HPDE6-E6E7 (cell line): ENCODE results near the gene PEDS1.
"Not testable (repeated sequence)": the region's sequence is repeated elsewhere in the genome, so short reads cannot be mapped to it uniquely, and the experiment has no call there.

Source experiments
- DNase-seq: peaks from one replicate; pipeline ENCODE4 v3.0.0; 2011; ENCODE audit warnings: missing footprints; ENCODE audit errors: extremely low spot score

The PEDS1 gene

DNA sequence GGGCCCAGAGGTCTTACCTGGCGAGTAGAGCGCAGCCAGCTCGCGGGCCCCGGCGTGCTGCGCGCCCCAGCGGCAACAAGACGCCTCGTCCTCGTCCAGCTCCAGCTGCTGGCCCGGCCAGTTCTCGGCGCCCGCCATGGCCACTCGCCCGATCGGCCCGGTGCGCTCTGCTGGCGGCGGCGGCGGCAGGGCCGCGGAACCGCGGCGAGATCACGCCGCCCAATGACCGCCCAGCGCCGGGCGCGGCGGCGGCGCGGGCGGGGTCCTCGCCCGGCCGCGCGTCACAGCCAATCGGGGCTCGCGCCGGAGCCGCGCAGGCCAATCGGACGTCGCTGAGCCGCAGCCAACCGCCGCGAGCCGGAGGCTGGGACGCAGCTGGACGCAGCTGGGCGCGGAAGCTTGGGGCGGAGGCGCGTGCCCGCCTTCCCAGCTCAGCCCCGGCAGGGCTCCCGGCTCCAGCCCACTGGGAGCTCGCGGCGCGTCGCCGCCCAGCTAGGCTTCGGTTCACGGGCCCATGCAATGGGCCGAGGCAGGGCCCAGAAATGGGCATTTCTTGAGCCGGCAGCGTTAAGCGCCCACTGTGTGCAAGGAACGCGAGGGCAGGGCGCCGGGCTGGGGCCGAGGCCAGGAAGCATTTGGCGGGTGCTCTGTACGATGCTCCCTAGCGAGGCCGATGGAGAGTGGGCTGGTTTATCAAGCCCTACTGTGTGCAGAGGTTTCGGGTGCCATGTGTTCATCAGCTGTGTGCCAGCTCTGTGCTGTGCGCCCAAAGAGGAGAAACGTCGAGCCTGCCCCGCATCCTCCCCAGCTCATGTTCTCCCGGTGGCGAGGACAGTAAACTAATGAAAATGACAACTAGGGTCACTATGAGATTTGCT, at the start of gene PEDS1:
PEDS1 (minus strand) TSS at position 224 of the 878 bp plus-strand sequence; CDS start at position 138, 86 bp downstream.
- peak; percentile 100 for DNase-seq

DNA sequence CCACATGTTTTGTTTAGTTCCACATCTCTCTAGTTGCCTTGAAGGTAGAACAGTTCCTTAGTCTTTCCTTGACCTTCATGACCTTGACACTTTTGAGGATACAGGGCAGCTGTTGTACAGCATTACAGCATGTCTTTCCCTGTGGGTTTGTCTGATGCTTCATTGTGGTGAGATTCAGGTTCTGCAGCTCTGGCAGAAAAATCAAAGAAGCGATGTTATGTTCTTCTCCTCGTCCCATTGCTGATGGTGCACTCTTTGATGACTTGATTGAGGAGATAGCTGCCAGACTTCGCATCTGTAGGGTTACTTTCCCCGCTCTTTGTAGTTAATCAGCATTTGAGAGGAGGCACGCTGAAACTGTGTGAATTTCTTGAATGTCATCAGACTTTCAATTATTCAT, 49.2 kb upstream of the PEDS1 start:
- no peak for DNase-seq

DNA sequence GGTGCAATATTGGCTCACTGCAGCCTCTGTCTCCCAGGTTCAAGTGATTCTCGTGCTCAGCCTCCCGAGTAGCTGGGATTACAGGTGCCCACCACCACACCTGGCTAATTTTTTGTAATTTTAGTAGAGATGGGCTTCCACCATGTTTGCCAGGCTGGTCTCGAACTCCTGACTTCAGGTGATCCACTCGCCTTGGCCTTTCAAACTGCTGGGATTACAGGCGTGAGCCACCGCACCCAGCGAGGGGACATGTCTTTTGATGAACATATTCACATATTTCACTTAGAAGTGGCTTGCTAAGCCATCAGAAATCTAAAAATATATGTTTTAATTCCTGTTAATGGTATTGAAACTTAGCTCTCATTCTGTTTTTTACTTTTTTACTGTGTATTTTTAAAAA, 48.2 kb upstream of the PEDS1 start:
- DNase-seq, result not testable (repeated sequence)

DNA sequence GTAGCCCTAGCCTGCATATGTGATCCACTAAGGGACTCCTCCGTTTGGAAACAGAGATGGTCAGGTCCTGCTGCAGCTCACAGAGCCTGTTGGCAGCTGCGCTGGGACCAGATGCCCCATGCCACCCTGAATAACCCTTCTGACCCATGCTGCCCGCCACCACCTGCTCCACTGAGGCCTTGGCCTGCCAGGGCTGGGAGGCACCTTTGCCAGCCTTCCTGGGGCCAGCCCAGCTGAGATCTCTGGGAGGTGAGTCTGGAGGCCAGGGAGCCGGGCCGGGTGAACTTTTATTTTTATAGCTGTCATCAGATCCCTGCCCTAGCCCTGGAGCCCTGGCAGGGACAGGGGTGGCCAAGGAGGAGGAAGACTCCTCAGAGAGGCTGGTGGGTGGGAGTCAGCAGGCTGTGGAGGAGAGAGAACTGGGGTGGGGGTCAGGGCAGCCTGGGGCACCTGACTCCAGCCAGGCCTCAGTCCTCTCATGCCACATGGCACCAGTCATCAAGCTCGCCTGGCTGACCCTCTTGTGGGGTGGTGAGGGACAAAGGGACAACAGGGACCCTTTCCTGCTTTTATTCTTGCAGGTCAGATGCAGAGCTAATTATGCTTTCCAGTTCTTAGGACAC, 47.1 kb upstream of the PEDS1 start:
- DNase-seq, result no peak

DNA sequence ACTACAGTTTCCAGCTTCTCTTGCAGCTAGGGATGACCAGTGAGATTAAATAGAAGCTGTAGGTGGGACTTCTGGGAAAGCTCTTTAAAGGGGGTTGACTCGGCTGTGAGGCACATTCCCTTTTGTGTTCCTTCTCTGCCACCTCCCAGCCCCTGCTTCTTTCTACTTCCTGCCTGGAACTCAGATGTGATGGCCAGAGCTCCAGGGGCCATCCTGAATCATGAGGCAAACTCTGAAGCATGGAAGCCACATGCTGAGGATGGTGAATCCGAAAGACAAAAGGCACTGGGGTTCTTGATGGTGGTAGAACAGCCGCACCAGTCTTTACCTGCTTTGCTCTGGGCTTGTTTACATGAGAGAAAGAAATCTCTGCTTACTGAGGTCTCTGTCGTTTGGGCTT, 46.2 kb upstream of the PEDS1 start:
- no peak for DNase-seq

DNA sequence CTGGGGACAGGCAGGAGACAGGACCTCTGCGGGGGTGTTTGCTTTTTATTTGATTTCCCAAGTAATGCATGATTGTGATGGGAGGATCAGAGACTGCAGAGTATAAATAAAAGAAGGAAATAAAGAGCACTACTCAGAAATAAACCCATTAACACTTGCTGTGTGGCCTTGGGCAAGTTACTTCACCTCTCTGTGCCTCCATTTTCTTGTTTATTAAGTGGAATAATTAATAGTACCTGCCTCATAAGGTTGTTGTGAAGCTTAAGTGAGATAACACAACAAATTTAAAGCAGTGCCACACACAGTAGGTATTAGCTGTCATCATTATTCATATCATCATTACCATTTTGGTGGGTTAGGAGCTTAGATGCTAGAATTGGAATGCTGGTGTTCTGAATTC, 45.2 kb upstream of the PEDS1 start:
- DNase-seq, result no peak

DNA sequence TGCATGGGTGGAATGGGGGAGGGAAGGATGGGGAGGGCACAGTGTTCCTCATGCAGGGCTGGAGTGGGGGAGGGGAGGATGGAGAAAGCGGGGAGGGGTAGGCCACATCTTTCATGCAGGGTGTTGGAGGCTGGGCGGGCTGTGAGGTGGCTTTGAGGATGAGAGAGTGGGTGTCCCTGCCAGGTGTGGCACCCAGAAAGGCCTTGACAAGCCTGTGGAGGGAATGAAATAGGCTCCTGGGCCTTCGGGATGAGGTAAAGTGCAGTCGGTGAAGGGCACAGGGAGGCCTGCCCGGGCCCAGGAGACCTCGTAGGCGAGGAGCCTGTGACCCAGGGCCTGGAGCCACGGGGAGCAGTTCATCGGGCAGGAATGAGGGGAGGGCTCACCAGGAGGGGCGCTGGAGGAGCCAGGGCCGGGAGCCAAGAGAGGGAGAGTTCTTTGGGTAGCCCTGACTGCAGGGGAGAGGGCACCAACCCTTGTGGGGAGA, 44.7 kb upstream of the PEDS1 start:
- DNase-seq, result no peak

DNA sequence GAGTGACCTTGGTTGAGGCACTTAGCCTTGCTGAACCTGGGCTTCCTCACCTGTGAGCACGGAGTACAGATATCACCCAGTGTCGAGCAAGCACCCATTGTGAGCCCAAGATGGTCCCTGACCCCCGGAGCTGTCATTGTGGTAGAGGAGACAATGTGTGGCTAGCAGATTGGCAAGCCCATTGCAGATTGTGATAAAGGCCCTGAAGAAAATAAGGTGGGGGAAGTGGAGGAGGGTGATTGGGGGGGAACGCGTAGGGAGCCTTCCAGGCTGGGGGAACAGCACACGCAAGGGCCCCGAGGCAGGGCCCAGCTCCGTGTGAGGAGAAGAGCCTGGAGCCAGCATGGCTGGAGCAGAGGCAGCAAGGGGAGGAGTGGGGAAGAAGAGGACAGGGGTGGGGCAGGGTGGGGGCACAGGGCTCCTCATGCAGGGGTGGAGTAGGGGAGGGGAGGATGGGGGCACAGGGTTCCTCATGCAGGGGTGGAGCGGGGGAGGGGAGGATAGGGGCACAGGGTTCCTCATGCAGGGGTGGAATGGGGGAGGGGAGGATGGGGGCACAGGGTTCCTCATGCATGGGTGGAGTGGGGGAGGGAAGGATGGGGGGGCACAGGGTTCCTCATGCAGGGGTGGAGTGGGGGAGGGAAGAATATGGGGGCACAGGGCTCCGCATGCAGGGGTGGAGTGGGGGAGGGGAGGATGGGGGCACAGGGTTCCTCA, 44.1 kb upstream of the PEDS1 start:
- no peak for DNase-seq

DNA sequence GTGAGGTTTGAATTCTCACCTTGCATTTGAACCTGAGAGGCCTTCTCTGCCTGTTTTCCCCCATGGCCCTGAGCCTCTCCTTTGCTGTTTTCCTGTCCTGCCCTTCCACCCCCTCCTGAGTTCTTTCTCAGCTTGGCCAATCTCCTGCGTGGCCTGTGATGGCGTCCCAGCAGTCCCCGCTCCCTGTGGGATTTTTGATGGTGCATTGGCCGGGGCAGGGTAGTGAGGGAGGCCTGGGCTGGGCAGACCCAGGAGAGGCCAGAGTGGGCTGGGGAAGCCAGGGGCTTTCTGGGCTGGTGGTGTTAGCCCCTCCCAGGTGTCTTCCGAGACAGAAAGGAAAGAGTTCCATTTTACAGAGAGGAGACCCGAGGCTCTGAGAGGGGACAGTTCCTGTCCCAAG, 43.4 kb upstream of the PEDS1 start:
- DNase-seq, result no peak

DNA sequence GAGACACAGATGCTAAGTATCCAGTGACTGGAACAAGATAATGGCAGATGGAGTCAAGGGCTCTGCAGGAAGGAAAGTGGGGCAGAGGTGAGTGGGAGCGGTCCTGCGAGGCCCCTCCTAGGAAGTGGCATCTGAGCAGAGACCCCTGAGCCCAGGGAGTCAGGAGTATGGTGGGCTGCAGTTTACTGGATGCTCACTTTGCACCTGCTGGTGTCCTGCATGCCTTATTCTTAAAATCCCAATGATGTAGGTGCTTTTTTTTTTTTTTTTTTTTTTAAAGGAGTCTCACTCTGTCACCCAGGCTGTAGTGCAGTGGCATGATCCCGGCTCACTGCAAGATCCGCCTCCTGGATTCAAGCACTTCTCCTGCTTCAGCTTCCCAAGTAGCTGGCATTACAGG, 42.7 kb upstream of the PEDS1 start:
- DNase-seq, result no peak

DNA sequence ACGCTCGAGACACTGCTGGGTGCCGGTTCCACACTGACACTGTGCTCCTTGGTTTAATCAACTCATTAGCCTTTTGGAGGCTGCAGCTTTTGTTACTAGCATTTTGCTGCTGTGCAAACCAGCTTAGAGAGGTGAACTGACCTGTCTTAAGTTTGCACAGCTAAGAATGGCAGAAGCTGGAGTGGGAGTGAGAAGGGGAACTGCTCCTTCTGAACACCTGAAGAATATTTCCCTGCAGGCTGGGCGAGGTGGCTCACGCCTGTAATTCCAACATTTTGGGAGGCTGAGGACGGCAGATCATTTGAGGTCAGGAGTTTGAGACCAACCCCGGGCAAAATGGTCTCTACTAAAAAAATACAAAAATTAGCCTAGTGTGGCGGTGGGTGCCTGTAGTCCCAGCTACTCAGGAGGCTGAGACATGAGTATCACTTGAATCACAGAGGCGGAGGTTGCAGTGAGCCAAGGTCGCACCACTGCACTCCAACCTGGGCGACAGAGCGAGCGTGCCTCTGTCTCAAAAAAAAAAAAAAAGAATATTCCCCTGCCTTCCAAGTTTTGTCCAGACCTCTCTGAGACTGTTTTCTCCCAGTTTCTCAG, 42.1 kb upstream of the PEDS1 start:
- no peak for DNase-seq

DNA sequence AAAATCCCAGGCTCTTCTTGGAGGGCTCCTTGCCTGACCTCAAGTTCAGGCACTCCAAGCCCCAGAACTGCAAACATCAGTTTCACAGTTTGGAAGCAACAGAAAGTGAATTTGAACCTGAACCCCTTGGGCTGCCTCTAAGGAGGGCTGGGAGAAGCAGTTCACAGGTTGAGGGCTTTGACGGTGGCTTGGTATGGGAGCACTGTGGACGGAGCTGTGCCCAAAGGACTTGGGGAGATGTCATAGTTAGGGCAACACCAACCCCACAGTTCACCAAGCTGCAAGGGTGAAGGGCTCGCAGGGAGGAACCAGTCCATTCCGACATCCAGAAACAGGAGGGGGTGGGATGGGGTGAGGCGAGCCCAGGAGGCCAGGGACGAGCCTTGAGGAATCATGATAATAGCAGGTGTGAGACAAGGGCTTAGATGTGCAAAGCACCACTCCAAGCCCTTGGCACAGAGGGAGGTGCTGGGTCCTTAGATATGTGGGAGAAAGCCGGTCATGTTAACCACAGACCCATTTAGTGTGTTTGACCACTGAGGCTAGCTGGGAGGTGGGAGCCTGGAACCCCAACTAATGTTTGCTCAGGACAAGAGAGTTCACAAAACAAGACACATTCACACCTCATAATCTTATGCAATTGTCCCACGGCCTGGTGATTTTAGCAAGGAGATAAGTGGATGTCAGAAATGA, 41.5 kb upstream of the PEDS1 start:
- no peak for DNase-seq

DNA sequence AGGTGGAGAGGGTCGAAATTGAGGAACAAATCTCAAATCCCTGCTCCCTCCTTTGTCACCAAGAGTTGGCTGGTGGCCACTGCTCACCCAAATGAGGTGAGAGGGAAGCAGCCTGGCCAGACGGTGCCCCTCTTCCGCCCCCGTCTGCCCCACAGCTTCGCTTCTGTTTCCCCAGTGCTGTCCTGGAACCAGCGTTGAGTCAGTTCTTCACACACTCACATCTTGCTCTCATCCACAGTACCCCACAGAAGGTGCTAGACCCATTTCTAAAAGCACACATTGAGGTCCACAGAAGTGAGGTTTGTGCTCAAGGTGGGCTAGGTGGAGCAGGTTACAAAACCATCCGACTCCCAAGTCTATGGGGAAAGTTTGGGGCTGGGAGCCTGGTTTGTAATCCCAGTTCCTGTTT, 40.9 kb upstream of the PEDS1 start:
- DNase-seq, result no peak

DNA sequence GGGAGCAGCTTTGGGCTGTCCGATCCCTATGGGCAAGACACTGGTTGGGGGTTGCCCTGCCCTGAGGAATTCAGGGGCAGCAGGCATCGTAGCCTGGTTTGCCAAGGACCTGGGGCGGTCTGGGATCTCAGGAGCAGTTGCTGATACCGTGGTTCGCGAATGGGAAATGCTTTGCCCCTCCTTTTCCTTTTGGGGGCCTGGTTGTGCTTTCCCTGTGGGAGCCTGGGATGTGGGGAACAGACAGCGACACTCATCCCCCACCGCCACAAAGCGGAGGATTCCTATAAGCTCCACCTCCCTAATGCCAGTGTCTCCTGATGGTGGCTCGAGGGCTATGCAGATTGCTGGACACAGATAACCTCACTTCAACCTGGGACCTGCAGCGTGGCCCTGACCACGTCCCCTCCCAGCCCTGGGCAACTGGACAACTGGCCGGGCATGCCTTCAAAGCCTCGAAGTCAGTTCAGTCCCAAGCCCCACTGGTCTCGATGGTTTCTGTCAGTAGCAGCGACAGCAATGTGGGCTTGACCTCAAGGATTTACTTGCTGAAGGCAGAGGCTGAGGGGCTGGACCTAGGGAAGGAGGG, 40.4 kb upstream of the PEDS1 start:
- no peak for DNase-seq

DNA sequence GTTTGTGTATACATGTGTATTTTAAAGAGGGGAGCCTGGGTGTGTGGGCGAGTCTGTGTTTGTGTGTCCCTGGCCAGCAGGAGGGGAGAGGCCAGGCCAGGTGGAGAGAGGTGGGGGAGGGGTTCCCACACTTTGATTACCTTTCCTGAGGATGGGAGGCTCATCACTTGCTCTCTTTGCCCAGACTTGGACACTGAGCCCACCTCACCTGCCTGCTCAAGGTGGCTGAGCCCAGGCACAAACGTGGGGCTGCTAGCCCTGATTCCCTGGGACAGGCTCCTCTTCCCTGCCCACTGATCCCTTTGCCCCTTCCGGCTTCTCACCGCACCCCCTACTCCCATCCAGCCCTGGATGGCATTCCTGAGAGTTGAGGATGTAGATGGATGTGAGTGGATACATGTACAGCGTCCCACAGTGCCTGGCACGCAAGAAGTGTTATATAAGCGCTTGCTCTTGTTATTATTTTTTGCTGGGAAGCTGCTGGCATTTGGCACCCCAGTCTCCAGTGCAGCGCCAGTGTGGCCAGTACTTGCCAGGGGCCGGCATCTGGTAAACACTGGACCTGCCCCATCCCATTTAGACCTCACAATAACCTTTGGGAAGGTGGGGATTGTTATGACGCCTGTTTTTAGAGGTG, 39.8 kb upstream of the PEDS1 start:
- DNase-seq, result no peak

DNA sequence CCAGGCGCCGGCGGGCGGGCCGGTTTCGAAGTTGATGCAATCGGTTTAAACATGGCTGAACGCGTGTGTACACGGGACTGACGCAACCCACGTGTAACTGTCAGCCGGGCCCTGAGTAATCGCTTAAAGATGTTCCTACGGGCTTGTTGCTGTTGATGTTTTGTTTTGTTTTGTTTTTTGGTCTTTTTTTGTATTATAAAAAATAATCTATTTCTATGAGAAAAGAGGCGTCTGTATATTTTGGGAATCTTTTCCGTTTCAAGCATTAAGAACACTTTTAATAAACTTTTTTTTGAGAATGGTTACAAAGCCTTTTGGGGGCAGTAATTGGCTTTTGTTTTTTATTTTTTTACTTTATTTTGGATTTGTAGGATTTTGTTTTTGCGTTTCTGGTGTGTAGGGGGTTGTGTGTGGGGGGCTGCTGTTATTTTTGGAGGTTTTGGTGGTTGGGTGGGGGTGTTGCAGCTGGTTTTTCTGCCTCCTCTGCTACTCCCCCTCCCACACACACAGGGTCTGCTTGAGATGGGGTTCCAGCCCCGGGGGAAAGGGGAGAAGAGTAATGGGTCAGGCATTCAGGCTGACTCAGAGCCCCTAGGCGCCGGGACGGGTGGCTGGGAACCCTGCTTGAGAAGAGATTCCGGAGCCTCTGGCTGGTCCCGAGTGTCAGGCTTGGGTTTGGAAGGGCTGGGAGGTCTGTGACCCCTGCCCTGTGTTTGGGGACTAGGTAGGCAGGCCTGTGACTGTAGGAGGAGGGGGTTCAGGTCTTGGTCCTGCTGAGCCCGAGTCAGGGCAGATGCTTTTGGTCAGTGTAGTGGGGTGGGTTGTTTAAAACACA, 39.1 kb upstream of the PEDS1 start:
- peak; percentile 96 for DNase-seq

DNA sequence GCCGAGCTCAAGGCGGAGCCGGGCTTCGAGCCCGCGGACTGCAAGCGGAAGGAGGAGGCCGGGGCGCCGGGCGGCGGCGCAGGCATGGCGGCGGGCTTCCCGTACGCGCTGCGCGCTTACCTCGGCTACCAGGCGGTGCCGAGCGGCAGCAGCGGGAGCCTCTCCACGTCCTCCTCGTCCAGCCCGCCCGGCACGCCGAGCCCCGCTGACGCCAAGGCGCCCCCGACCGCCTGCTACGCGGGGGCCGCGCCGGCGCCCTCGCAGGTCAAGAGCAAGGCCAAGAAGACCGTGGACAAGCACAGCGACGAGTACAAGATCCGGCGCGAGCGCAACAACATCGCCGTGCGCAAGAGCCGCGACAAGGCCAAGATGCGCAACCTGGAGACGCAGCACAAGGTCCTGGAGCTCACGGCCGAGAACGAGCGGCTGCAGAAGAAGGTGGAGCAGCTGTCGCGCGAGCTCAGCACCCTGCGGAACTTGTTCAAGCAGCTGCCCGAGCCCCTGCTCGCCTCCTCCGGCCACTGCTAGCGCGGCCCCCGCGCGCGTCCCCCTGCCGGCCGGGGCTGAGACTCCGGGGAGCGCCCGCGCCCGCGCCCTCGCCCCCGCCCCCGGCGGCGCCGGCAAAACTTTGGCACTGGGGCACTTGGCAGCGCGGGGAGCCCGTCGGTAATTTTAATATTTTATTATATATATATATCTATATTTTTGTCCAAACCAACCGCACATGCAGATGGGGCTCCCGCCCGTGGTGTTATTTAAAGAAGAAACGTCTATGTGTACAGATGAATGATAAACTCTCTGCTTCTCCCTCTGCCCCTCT, 38.2 kb upstream of the PEDS1 start:
- no peak for DNase-seq

DNA sequence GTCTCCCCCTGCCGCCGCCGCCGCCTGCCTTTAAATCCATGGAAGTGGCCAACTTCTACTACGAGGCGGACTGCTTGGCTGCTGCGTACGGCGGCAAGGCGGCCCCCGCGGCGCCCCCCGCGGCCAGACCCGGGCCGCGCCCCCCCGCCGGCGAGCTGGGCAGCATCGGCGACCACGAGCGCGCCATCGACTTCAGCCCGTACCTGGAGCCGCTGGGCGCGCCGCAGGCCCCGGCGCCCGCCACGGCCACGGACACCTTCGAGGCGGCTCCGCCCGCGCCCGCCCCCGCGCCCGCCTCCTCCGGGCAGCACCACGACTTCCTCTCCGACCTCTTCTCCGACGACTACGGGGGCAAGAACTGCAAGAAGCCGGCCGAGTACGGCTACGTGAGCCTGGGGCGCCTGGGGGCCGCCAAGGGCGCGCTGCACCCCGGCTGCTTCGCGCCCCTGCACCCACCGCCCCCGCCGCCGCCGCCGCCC, 37.6 kb upstream of the PEDS1 start:
- DNase-seq, result no peak
